AG20443 (cell line): Measurements from ENCODE around the gene GPR157.

ENCODE experiments used
- DNase-seq: peaks from one replicate; pipeline ENCODE4 v3.0.0; 2012; ENCODE audit warnings: low spot score, mixed read lengths

Gene GPR157

GRCh38 chr1:9087411-9088125, 41.3 kb downstream of the GPR157 start:
- DNase-seq, result no peak

- DNase-seq, result no peak
These were observed 42.1 kb downstream of the GPR157 start for GRCh38 chr1:9086796-9087195.

- no peak for DNase-seq
These were observed 42.9 kb downstream of the GPR157 start for GRCh38 chr1:9086045-9086444.

- no peak for DNase-seq
These were observed 43.5 kb downstream of the GPR157 start for GRCh38 chr1:9085306-9085940.

GRCh38 chr1:9084906-9085305, 44.0 kb downstream of the GPR157 start:
- peak; percentile 44 for DNase-seq

- DNase-seq, result no peak
These were observed 47.4 kb downstream of the GPR157 start for GRCh38 chr1:9081473-9081872.

GRCh38 chr1:9080705-9081291, 48.1 kb downstream of the GPR157 start:
- no peak for DNase-seq

GRCh38 chr1:9079988-9080704, 48.8 kb downstream of the GPR157 start:
- no peak for DNase-seq

GRCh38 chr1:9078752-9079500, 50.0 kb downstream of the GPR157 start:
- DNase-seq, result no peak

- DNase-seq, result no peak
These were observed 50.7 kb downstream of the GPR157 start for GRCh38 chr1:9078015-9078751.

- DNase-seq, result no peak
These were observed 53.9 kb downstream of the GPR157 start for GRCh38 chr1:9075022-9075421.

GRCh38 chr1:9073143-9073542, 55.8 kb downstream of the GPR157 start:
- DNase-seq, result no peak

GRCh38 chr1:9071554-9072235, 57.2 kb downstream of the GPR157 start:
- peak; percentile 83 for DNase-seq

GRCh38 chr1:9070486-9070885, 58.4 kb downstream of the GPR157 start:
- DNase-seq, result no peak

GRCh38 chr1:9069326-9070100, 59.4 kb downstream of the GPR157 start, which contains the start of gene SLC2A5:
Gene SLC2A5 (minus strand): TSS chr1:9069635. CDS start chr1:9069536, 99 bp downstream.
- DNase-seq, result peak; percentile 46

- no peak for DNase-seq
These were observed 59.9 kb downstream of the GPR157 start for GRCh38 chr1:9068981-9069325.

- DNase-seq, result peak; percentile 74
These were observed 61.7 kb downstream of the GPR157 start for GRCh38 chr1:9066945-9067807.

- no peak for DNase-seq
These were observed 63.6 kb downstream of the GPR157 start for GRCh38 chr1:9065213-9065751.

GRCh38 chr1:9062846-9063245, 66.1 kb downstream of the GPR157 start:
- no peak for DNase-seq
